ENCODE measurements around the gene S100A7. TPM values are rescaled to one million over a fixed set of nuclear protein-coding genes. Genes with fewer than 3 reads are reported as not detected.

Gene S100A7
- total and polyA plus RNA-seq, 2 of the 8 experiments (the other 6 are each of a cell fraction or from before 2014, with no cell fraction given): not detected

GRCh38 chr1:153430166-153430553 lies 30.3 kb downstream of the S100A7 start:
- peaks cover 0 to 7% of the 10 kb centered on the region in 2 experiments for H4K20me1 ChIP-seq (replicated peaks in 1 of 2; ENCODE audit: control insufficient read depth in 1 of 2, insufficient read depth in 2 of 2, low read length in 2 of 2)
- H3K4me3 ChIP-seq (ENCODE audit: extremely low read depth in 1 of 4, insufficient read depth in 2 of 4, low read depth in 3 of 4, low read length in 4 of 4): no peak overlapping the region
- H2AK5ac ChIP-seq (ENCODE audit: low read depth, low read length): no peak overlapping the region
- H3K4ac ChIP-seq (replicated peaks; ENCODE audit: insufficient read length, low read depth, low read length): no peak overlapping the region
- H2BK20ac ChIP-seq (ENCODE audit: low read length): no peak overlapping the region
- H2BK15ac ChIP-seq (ENCODE audit: low read length): no peak overlapping the region
- H3K56ac ChIP-seq (replicated peaks; ENCODE audit: insufficient read length, low read depth, low read length): no peak overlapping the region
- H4K91ac ChIP-seq (replicated peaks; ENCODE audit: insufficient read length, low read length): no peak overlapping the region
- H3K79me1 ChIP-seq (ENCODE audit: low read depth, low read length): no peaks in the 10 kb centered on the region
- H3K27ac ChIP-seq (ENCODE audit: low read depth, low read length): no peak overlapping the region
- H2BK12ac ChIP-seq (ENCODE audit: low read depth, low read length): no peak overlapping the region
- H3K9me3 ChIP-seq (ENCODE audit: insufficient read depth in 2 of 2, low read depth in 1 of 2, low read length in 1 of 2): no peaks in the 10 kb centered on the region
- H3K9ac ChIP-seq (replicated peaks in 1 of 4; ENCODE audit: extremely low read depth in 1 of 4, low read depth in 3 of 4, low read length in 3 of 4): no peak overlapping the region
- H3K36me3 ChIP-seq (ENCODE audit: control insufficient read depth in 2 of 4, insufficient read depth in 4 of 4, low read length in 3 of 4): no peaks in the 10 kb centered on the region
- H2AFZ ChIP-seq (ENCODE audit: low read length): no peak overlapping the region
- DNase-seq (ENCODE audit: low read depth in 1 of 2, low spot score in 2 of 2): peak in 1 of 2 experiments; percentile 30
- no peaks in the 10 kb centered on the region for H3K27me3 ChIP-seq (replicated peaks in 1 of 4; ENCODE audit: control insufficient read depth in 3 of 4, extremely low read depth in 1 of 4, insufficient read depth in 3 of 4, low read length in 3 of 4)
- no peak for FAIRE-seq
- no peak overlapping the region for H3K4me2 ChIP-seq (ENCODE audit: insufficient read depth in 1 of 2, low read depth in 2 of 2, low read length in 2 of 2)
- ChIA-PET CTCF (ENCODE audit: partially characterized antibody) (interaction anchor here (0.6 to 3.0 kb wide), 14 partner anchors 9 to 138 kb away, joined by 3 to 19 read pairs (median 4); no protein-coding TSS in a partner anchor), POLR2A (ENCODE audit: partially characterized antibody) (no interaction called here)
- no peaks in the 10 kb centered on the region for H3K79me2 ChIP-seq (ENCODE audit: control insufficient read depth in 1 of 2, insufficient read depth in 2 of 2, low read length in 2 of 2)
- no peak overlapping the region for H3K18ac ChIP-seq (ENCODE audit: extremely low read depth, low read length)
- no peak overlapping the region for H4K8ac ChIP-seq (ENCODE audit: extremely low read depth, insufficient read depth, low read length)
- no peak overlapping the region for H2BK120ac ChIP-seq (replicated peaks; ENCODE audit: low read depth, low read length)
- H3K4me1 ChIP-seq (replicated peaks in 1 of 4; ENCODE audit: control insufficient read depth in 3 of 4, insufficient read depth in 4 of 4, low read length in 3 of 4): no peaks in the 10 kb centered on the region; a peak in 2 of 7 replicates
- no peak overlapping the region for H3K14ac ChIP-seq (ENCODE audit: insufficient read length)
- no peak overlapping the region for H4K5ac ChIP-seq (ENCODE audit: insufficient read length, low read depth, low read length)
- WGBS, 2 experiments (ENCODE audit: extremely low coverage in 1 of 2, insufficient coverage in 1 of 2, insufficient read length in 1 of 2, insufficient replicate concordance in 2 of 2, low coverage in 1 of 2, low lambda C conversion rate in 2 of 2, missing lambda C conversion rate in 1 of 2): 82% methylated on average over 2 of the region's 2 CpGs; no CpG with 5 or more reads in 1 of the 2 experiments
- no peak overlapping the region for H2BK5ac ChIP-seq (ENCODE audit: low read depth, low read length)
- no peak overlapping the region for H3K23ac ChIP-seq (ENCODE audit: insufficient read length)
- no peak for TF ChIP-seq GABPA (IDR thresholded peaks at IDR 0.05; ENCODE audit: borderline replicate concordance, insufficient read depth, low read length)
- TF ChIP-seq JUN (IDR thresholded peaks at IDR 0.05; ENCODE audit: low read depth, low read length): no peak
- no peak for TF ChIP-seq SIRT6 (IDR thresholded peaks at IDR 0.05; ENCODE audit: low read length)
- no peak for TF ChIP-seq SAP30 (IDR thresholded peaks at IDR 0.05; ENCODE audit: insufficient read depth, insufficient replicate concordance, low read length)
- no peak for TF ChIP-seq YY1 (IDR thresholded peaks at IDR 0.05; ENCODE audit: low read depth, low read length)
- no peak for TF ChIP-seq MAFK (IDR thresholded peaks at IDR 0.05; ENCODE audit: low read depth, low read length)
- TF ChIP-seq KDM1A (IDR thresholded peaks at IDR 0.05; ENCODE audit: borderline replicate concordance, low read length): no peak
- no peak for TF ChIP-seq RNF2 (IDR thresholded peaks at IDR 0.05; ENCODE audit: borderline replicate concordance, low read depth, low read length, missing control alignments, poor library complexity, severe bottlenecking)
- TF ChIP-seq NANOG (IDR thresholded peaks at IDR 0.05; ENCODE audit: insufficient read depth, low read depth, low read length, poor library complexity, severe bottlenecking): no peak
- TF ChIP-seq POLR2AphosphoS5 (IDR thresholded peaks at IDR 0.05; ENCODE audit: low read depth, low read length): no peak
- TF ChIP-seq CHD1 (IDR thresholded peaks at IDR 0.05; ENCODE audit: low read depth, low read length): no peak
- no peak for TF ChIP-seq GTF2F1 (IDR thresholded peaks at IDR 0.05; ENCODE audit: borderline replicate concordance, low read depth, low read length)
- no peak for TF ChIP-seq EZH2 (IDR thresholded peaks at IDR 0.05; ENCODE audit: low read depth, low read length, severe bottlenecking)
- TF ChIP-seq TBP (IDR thresholded peaks at IDR 0.05; ENCODE audit: low read depth, low read length): no peak
- no peaks in the 10 kb centered on the region; the same call in 1 of the 2 replicates for H3K23me2 ChIP-seq (ENCODE audit: low read depth, low read length)

All from H1 (cell line).